GM12892 (cell line): ENCODE results near the gene PNLIPRP1.

ENCODE experiments used
- POLR2A ChIP-seq: IDR thresholded peaks from 2 replicates; pipeline ENCODE4 v1.6.1; 2011; ENCODE audit warnings: low read depth, low read length, control low read depth
- POLR2AphosphoS5 ChIP-seq: IDR thresholded peaks from 2 replicates; pipeline ENCODE4 v1.6.1; 2011; ENCODE audit warnings: low read depth, low read length, control low read depth

DNA sequence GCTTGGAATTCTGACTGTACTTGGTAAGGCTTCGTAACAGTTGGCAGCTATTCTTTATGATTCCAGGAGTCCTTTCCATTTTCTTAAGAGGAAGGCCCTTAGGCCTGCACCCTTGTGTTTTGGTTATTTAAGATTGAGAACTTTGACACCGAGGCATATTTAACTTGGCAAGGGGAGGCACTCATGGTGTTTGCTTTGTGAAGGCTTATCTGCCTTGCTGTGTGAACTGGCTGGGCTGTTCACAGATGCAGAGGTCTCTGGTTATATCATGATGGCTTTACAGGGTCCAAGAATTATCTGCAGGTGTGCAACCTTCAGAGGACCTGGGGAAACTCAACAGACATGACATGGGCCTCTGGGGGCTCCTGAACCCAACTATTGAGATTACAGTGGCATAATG is 833 bp upstream of the PNLIPRP1 start:
- no peak for TF ChIP-seq POLR2A
- no peak for TF ChIP-seq POLR2AphosphoS5
